Breast epithelium (tissue), 4 donors: ENCODE measurements around the gene OR4Q3. TPM values are rescaled to one million over a fixed set of nuclear protein-coding genes. Genes with fewer than 3 reads are reported as not detected.
"Not testable (repeated sequence)": the region's sequence is repeated elsewhere in the genome, so short reads cannot be mapped to it uniquely, and the experiment has no call there.

Experiments
- DNase-seq, 2 donors: peaks; one replicate each; pipeline ENCODE4 v3.0.0-alpha.2; 2019; ENCODE audit warnings: low spot score in 2 of 2
- H3K27ac ChIP-seq, 2 donors: fragments of 200-600 bp; sonication (generic) in 1 of 2; one replicate each; pipeline ENCODE4 v1.5.1; 2016 to 2019; ENCODE audit warnings: mild to moderate bottlenecking in 1 of 2
- H3K27me3 ChIP-seq, 2 donors: fragments of 200-600 bp; sonication (generic) in 1 of 2; one replicate each; pipeline versions ENCODE4 v1.5.1 to v1.6.0; 2017 to 2019; ENCODE audit warnings: control low read depth in 1 of 2, mild to moderate bottlenecking in 1 of 2
- H3K36me3 ChIP-seq: fragments of 200-600 bp; one replicate; pipeline ENCODE4 v1.5.1; 2019
- H3K4me1 ChIP-seq, 2 donors: fragments of 200-600 bp; sonication (generic); one replicate each; pipeline ENCODE4 v1.5.1; 2016 to 2019; ENCODE audit warnings: control low read depth in 1 of 2
- H3K4me3 ChIP-seq, 3 donors: fragments of 200-600 bp; sonication (generic); 1 replicate in 2 of 3; 2 replicates in 1 of 3; pipeline ENCODE4 v1.5.1; 2016 to 2019; ENCODE audit warnings: mild to moderate bottlenecking in 3 of 3, moderate library complexity in 2 of 3
- H3K9me3 ChIP-seq, 2 donors: fragments of 200-600 bp; sonication (generic) in 1 of 2; one replicate each; pipeline ENCODE4 v1.5.1; 2016 to 2019; ENCODE audit warnings: control low read depth in 1 of 2
- CTCF ChIP-seq, 3 donors: fragments of 450-650 bp; IDR thresholded peaks; one replicate each; pipeline ENCODE4 v1.5.1; 2016 to 2017; ENCODE audit warnings: antibody characterized with exemption in 3 of 3, mild to moderate bottlenecking in 3 of 3, moderate library complexity in 3 of 3
- POLR2A ChIP-seq: fragments of 450-650 bp; IDR thresholded peaks from one replicate; pipeline ENCODE4 v1.6.1; 2016; ENCODE audit warnings: antibody characterized with exemption, mild to moderate bottlenecking, moderate library complexity
- POLR2AphosphoS5 ChIP-seq, 3 donors: sonication (generic); formaldehyde crosslinking; IDR thresholded peaks; one replicate each; pipeline ENCODE4 v1.6.1; 2017; ENCODE audit warnings: antibody characterized with exemption in 3 of 3
- intact Hi-C: fragments of 100-400 bp; cut with DNase I; formaldehyde crosslinking; loops from one replicate; pipeline ENCODE4 v1.15.1; 2023; ENCODE audit warnings: low total_unique reads
- total RNA-seq, 3 donors: library from RNA; depleted of rRNA; stranded (reverse); fragments of >200 nt; gene quantifications; one replicate each; pipeline ENCODE4 v1.1.0, GENCODE V29; 2016

The OR4Q3 gene
- total RNA-seq, 3 donors from 2014 or later: not detected

GRCh38 chr14:19771895-19772430, 28.6 kb downstream of the OR4Q3 start:
- Histone ChIP-seq H3K27ac (no peak overlapping the region), H3K9me3 (peaks cover 6 to 13% of the 10 kb centered on the region in 2 donors), H3K36me3 (no peaks in the 10 kb centered on the region), H3K27me3 (no peaks in the 10 kb centered on the region), H3K4me3 (no peak overlapping the region), H3K4me1 (no peaks in the 10 kb centered on the region)
- DNase-seq: no peak
- intact Hi-C loops: no loop called here
- TF ChIP-seq POLR2AphosphoS5 (IDR thresholded peaks at IDR 0.05): no peak
- TF ChIP-seq POLR2A: no peak
- no peak for TF ChIP-seq CTCF (IDR thresholded peaks at IDR 0.05)

GRCh38 chr14:19772454-19772853, 29.1 kb downstream of the OR4Q3 start:
- intact Hi-C loops, H3K4me1 ChIP-seq, H3K36me3 ChIP-seq, H3K27ac ChIP-seq, H3K27me3 ChIP-seq, DNase-seq, H3K4me3 ChIP-seq: not testable (repeated sequence)
- peaks cover 6 to 13% of the 10 kb centered on the region in 2 donors for H3K9me3 ChIP-seq

GRCh38 chr14:19773204-19773603, 29.8 kb downstream of the OR4Q3 start, which contains the start of gene OR4M1:
Gene OR4M1, plus strand, starts transcription at chr14:19773504. Its CDS starts 6,819 bp downstream, at chr14:19780323.
- H3K4me3 ChIP-seq, H3K4me1 ChIP-seq, H3K36me3 ChIP-seq, H3K27me3 ChIP-seq, DNase-seq, H3K27ac ChIP-seq, intact Hi-C loops: not testable (repeated sequence)
- peaks cover 6 to 13% of the 10 kb centered on the region in 2 donors for H3K9me3 ChIP-seq

- Histone ChIP-seq H3K36me3 (no peaks in the 10 kb centered on the region), H3K4me1 (no peaks in the 10 kb centered on the region), H3K27me3 (no peaks in the 10 kb centered on the region), H3K4me3 (no peak overlapping the region), H3K9me3 (peaks cover 6 to 13% of the 10 kb centered on the region in 2 donors), H3K27ac (no peak overlapping the region)
- no peak for TF ChIP-seq POLR2A
- no peak for TF ChIP-seq CTCF (IDR thresholded peaks at IDR 0.05)
- no peak for TF ChIP-seq POLR2AphosphoS5 (IDR thresholded peaks at IDR 0.05)
- DNase-seq: no peak
- intact Hi-C loops: no loop called here
Measured at GRCh38 chr14:19775587-19775986, 32.2 kb downstream of the OR4Q3 start.

- H3K9me3 ChIP-seq, DNase-seq, intact Hi-C loops, H3K36me3 ChIP-seq, H3K27ac ChIP-seq, H3K27me3 ChIP-seq, H3K4me1 ChIP-seq, H3K4me3 ChIP-seq: not testable (repeated sequence)
Measured at GRCh38 chr14:19785848-19786247, 42.5 kb downstream of the OR4Q3 start.

- H3K27me3 ChIP-seq, DNase-seq, H3K9me3 ChIP-seq, intact Hi-C loops, H3K36me3 ChIP-seq, H3K4me3 ChIP-seq, H3K27ac ChIP-seq, H3K4me1 ChIP-seq: not testable (repeated sequence)
Measured at GRCh38 chr14:19787318-19787717, 43.9 kb downstream of the OR4Q3 start.

GRCh38 chr14:19788150-19788549, 44.8 kb downstream of the OR4Q3 start:
- H3K27ac ChIP-seq, H3K36me3 ChIP-seq, H3K4me1 ChIP-seq, H3K9me3 ChIP-seq, intact Hi-C loops, DNase-seq, H3K27me3 ChIP-seq, H3K4me3 ChIP-seq: not testable (repeated sequence)

- intact Hi-C loops, H3K4me1 ChIP-seq, H3K36me3 ChIP-seq, DNase-seq, H3K27ac ChIP-seq, H3K27me3 ChIP-seq, H3K4me3 ChIP-seq, H3K9me3 ChIP-seq: not testable (repeated sequence)
Measured at GRCh38 chr14:19796520-19797108, 53.2 kb downstream of the OR4Q3 start.

Other genes with a start within 250 kb of the OR4Q3 start
- gene OR11H2, start 29.7 kb upstream of the OR4Q3 start, total RNA-seq: not detected
- gene OR4M1, start 29.9 kb downstream of the OR4Q3 start, total RNA-seq: not detected
- not detected for gene OR4N2, start 60.2 kb downstream of the OR4Q3 start, total RNA-seq
- not detected for gene OR4K2, start 131.6 kb downstream of the OR4Q3 start, total RNA-seq
- gene OR4K5, start 177.0 kb downstream of the OR4Q3 start, total RNA-seq: not detected
- not detected for gene OR4K1, start 187.3 kb downstream of the OR4Q3 start, total RNA-seq
- not detected for gene OR4K15, start 232.0 kb downstream of the OR4Q3 start, total RNA-seq